ENCODE data around the gene ANKRD18A.

Gene ANKRD18A

DNA sequence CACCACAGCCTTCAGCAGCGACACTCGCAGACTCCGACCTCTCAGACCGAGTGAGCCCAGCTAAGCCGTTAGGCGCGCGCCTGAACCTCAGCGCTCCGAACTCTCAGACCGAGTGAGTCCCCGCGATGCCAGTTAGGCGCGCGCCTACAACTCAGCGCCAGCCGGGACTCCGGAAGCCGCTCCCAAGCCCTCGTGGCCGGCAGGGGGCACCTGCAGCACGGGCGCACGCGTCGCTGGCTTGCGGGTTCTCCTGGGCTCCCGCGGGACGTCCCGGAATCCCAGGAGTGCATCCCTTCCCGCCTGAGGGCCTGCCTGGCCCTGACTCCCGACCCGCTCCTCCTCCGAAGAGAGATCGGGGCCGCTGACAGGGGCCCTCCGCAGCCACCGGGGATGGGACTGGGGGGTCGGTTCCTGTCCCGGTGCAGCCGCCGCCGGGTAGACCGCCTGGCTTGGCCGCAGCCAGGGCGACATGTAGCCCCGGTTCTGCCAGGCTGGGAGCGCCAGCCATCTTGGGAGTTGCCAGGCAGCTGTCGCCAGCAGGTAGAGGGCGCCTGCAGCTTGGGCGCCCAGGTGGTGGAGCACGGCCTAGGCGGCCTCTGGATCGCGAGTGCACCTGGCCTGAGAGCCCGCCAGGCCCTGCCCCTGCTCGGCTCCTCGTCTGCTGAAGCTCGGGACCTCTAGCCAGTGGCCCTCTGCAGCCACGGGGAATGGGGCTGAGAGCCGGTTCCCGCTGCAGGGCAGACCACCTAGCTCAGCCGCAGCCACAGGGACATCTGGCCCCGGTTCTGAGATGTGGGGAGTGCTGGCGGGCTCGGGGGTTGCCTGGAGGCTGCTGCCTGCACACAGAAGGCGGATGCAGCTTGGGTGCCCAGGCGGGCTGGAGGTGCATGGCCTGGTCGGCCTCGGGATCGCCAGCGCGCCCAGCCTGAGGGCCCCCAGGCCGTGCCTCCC, at the start of gene ANKRD18A:
TSS of gene ANKRD18A (minus strand) at position 114 of the 951 bp plus-strand sequence. CDS start 311 bp downstream, outside the sequence.
- DNase-seq (ENCODE audit: low read depth in 2 of 2): peak in 1 of 2 donors; percentile 41

DNA sequence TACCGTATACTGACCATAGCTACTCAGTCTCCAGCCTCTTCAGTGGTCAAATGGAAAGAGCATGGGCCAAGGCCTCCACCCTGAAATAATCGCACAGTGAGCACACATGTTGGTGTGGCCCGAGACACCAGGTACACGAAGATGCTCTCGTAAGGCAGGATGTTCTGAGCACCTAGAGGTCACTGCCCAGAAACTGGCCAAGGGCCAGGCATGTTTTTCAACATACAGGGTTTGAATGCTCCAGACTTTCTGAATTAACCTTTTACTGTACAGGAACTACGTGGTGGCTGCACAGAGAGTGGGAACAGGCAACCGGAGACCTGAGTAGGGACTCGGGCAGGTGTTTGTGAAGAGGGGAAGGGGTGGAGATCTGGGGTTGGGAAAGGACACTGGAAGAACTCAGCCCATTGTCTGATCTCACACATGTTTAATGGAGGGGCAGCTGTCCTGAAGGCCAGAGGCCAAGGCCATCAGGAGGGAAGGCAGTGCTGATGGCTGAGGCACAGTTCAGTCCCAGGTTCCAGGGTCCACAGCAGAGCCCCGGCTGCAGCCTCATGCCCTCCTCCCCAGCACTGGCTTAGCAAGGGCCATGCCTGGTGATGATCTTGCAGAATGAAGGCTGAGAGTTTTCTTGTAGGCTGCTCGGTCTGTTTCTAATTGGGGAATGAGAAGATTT, 48.5 kb upstream of the ANKRD18A start:
- DNase-seq (ENCODE audit: low read depth in 2 of 2): no peak

DNA sequence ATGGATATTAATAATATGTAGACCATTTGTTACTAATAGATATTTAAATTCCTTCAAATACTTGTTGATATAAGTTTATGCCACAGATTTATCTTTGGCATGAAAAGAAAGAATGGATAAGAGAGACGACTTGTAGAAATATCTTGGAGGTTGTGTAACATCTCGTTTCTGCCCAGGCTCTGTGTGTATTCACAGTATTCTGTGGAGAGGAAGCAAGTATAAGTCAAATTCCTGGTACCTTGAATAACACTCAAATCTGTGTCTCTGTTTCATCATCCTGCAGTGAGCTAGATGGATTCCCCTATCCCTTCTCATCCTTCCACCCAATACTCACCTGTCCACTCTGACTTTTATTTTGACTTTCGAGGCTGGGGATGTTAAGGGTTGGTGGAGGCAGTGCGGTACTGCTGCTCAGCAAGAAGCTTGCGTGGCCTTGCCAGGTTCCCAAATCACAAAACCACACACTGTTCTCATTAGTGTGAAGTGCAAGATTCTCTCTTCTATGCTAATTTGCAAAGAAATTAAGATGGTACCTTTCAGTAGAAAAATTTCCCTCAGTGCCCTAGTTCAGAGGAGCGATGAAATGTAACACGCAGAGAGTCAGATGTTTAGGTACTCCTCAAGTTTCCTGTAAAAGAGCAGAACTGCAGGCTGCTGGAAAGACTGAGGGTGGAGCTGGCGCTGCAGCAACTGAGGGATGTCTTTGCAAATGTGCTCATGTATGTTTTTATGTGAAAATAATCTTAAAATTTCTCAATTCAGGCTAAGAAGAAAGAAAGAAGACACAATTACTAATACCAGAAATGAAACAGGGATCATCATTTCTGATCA, 42.6 kb upstream of the ANKRD18A start:
- DNase-seq (ENCODE audit: low read depth in 2 of 2): no peak

DNA sequence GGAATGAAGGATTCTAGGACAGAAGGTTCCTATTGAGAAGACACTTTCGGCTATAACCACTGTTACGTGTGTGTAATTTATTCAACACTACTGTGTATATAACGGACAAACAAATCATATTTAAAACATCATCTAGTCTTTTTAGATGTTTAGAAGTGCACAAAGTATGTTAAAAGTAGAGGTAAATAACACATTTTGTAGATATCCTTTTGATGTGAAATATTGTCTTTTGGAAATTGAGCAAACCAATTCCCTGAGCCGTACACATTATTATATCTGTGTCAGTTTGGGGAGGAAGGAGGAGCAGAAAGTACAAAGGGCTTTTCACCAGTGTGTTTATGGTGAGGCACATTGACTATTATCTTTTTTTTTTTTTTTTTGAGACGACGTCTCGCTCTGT, 39.1 kb upstream of the ANKRD18A start:
- DNase-seq (ENCODE audit: low read depth in 2 of 2): no peak

DNA sequence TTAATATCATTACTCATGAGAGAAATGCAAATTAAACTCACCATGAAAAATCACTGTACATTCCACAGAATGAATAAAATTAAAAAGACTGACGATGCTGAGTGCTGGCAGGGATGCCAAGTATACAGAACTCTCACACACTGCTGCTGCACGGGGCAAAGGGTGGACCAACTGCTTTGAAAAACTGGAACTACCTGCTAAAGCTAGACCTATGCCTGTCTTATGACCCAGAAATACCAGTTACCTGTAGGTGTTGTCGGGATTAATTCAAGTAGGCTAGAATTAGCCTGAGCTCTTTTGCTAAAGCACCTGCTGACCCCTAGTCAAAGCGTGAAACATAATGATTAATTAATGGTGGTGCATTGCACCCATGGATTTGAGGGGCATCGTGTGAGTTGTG, 36.5 kb upstream of the ANKRD18A start:
- DNase-seq (ENCODE audit: low read depth in 2 of 2): no peak

DNA sequence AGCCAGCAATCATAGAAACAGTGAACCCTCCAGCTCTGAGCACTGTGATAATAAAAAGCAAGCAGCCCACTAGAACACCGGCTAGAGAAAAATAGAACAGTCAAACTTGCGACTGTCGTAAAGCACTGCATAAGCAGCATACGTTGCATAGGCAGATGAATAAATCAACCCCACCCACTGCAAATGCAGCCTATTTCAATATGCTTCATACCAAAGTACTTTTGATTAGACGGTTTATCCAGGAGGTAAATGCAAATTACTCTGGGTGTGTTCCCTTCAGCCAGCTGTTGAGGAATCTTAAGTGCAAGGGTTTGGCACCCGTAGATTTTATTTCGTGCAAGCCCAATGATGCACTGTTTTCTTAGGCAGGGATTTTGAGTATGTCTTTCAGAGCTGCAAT, 32.1 kb upstream of the ANKRD18A start:
- no peak for DNase-seq (ENCODE audit: low read depth in 2 of 2)

DNA sequence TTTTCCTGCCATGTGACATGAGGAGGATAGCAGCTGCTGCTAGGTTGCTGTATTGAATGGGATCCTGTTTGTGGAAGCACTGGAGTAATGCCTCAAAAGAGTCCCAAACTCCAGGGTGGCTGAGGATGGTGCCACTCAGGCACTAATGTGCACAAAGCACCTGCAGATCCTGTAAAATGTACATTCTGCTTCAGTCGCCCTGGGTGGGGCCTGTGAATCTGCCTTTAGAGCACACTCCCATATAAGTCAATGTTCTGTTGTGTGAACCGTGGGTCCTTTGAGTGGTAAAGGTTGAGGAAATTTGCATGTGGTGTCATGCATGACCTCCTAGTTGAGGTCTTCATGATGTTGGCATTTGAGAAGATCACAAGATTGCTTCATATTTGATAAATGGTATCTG, 31.6 kb upstream of the ANKRD18A start:
- DNase-seq (ENCODE audit: low read depth in 2 of 2): no peak

DNA sequence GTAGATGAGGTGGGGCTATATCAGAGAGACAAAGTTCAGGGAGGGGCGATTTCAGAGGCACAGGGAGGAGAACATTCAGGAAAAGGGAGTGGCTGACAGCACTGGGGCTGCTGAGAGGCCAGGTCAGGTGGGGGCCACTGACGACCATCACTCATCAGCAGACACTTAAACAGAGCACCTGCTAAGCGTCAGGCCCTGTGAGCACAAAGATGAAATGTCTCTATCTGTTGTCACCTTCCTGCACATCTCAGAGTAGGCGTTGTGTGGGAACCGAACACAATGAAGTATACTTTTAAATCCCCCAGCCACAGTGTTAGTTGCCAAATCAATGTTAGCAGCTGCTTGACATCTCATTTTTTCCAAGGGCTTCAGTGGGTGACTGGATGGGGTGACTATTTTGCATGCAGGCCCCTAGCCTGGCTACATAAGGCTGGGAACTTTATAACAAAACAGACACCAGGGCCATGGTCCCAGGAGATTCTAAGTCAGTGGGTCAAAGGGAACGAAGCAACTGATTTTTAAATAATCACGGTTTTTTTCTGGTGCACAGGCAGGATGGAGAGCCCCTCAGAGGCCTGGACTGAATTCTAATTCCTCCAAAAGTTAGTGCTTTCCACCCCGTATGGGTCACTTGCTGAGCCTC, 31.1 kb upstream of the ANKRD18A start:
- no peak for DNase-seq (ENCODE audit: low read depth in 2 of 2)

DNA sequence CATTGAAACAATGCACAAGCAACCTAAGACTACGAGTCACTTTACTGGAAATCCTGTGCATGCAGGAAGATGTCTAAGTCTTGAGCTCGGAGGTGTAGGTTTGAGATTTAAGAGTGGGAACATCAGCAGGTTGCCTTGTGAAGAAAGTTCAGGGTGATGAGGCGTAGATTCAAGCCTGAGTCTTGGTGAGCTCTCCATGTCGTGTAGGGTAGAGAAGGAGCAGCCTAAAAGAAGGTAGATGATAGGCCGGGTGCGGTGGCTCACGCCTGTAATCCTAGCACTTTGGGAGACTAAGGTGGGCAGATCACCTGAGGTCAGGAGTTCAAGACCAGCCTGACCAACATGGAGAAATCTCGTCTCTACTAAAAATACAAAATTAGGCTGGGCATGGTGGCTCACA, 30.2 kb upstream of the ANKRD18A start:
- DNase-seq (ENCODE audit: low read depth in 2 of 2): no peak

DNA sequence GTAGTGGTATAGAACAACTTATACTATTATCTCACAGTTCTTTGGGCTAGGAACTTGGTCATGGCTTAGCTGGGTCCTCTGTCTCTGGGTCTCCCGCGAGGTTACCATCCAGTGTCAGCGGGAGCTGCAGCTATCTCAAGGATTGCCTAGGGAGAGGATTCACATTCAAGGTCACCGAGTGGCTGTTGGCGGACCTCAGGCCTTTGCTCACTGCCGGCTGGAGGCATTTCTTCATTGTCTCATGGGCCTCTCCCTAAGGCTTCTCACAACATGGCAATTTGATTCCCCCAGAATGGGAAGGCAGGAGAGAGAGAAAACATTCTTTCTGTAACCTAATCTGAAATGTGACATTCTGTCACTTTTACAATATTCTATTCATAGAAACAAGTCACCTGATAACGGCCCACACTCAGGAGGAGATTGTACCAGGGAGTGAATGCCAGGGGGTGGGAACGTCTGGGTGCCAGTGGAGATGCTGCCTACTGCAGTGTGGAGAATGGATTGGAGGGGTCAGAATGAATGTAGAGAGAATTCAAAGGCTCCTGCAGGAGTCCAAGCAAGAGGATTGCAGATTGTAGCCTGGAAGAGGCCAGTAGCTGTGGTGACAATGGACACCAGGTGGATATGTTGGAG, 29.5 kb upstream of the ANKRD18A start:
- no peak for DNase-seq (ENCODE audit: low read depth in 2 of 2)

DNA sequence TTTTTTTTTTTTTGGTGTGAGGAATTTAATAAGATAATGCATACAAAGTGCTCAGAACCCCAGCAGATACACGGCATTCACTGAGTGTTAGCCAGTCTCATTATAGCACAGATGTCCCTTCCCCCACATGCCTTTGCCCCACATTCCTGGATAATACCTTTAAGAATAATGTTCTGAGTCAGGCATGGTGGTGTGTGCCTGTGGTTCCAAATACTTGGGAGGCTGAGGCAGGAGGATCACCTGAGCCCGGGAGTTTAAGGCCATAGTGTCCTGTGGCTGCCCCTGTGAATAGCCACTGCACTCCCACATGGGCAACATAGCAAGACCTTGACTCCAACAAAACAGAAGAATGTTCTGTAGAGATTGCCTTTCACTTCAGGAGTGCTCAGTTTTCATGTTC, 24.2 kb upstream of the ANKRD18A start:
- no peak for DNase-seq (ENCODE audit: low read depth in 2 of 2)

DNA sequence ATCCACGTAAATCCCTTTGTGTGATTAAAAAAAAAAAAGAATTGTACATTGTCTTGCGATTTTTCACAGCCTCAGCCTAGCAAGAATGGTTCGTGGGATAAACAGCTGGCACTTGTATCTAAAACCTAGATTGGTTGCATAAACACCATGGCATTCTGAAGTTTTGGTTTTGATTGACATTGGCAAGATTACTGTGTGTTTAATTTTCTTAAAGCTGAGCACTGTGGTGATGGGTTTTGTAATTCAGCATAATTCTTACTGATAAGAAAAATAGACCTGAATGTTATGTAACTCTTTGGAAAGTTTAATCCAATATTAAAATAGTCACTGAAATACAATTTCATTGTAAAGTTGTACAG, 23.4 kb upstream of the ANKRD18A start:
- DNase-seq (ENCODE audit: low read depth in 2 of 2): no peak

DNA sequence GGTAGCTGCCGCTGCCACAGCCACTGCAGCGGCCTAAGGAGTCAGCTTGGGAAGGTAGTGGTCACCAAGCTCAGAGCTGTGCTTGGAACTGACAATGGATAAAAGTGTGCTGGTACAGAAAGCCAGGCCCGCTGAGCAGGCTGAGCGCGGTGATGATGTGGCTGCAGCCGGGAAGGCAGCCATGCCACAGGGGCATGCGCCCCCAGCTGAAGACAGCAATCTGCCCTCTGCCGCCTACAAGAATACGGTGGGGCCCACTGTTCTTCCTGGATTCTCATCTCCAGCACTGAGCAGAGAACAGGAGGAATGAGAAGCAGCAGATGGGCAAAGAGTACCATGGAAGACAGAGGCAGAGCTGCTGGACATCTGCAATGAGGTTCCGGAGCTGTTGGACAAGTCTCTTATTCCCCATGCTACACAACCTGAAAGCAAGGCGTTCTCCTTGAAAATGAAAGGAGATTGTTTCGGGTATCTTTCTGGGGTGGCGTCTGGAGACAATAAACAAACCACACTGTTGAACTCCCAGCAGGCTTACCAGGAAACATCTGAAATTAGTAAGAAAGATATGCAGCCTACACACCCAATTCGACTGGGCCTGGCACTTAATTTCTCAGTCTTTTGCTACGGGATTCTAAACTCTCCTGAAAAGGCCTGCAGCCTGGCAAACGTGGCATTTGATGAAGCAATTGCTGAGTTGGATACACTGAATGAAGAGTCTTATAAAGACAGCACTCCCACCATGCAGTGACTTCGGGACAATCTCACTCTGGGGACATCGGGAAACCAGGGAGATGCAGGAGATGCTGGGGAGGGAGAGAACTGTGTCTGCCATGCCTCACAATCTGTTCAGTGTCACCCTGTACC, 22.8 kb upstream of the ANKRD18A start:
- no peak for DNase-seq (ENCODE audit: low read depth in 2 of 2)

DNA sequence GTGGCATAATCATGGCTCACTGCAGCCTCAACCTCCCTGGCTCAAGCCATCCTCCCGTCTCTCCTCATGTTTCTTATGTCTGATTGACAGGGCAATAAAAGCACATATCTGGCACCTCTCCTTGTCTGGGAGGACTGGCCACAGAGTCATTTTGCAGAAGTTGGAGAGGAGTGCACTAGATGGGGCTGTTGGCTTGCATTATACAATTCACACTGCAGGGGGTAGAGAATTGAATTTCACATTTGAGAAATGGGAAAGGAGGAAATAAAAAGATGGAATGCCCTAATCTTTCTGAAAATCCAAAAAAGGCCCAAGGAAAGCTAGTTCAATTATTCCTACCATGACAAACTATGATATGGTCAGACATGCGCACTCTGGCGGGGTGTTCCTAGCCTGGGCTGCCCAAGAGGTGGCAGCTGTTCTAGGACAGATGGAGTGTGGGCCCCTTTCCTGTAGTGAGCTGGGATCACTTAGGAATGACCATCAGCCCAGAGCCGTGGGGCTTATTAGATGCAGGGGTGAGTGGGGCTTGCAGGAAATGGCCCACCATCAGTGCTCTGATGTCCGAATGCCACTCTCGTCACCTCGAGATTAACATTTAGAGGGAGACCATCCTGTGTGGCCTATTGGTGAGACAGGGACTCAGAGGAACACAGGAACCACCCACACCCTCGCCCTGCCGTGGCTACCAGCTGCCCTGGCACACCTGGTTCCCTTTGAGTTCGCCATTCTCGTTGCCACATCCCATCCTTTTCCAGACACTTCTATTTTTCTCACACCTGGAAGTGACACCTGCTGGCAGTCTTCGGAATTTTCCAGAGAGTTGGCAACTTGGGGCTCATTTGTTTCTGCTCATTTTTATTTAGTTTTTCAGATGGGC, 21.8 kb upstream of the ANKRD18A start:
- DNase-seq (ENCODE audit: low read depth in 2 of 2): no peak

DNA sequence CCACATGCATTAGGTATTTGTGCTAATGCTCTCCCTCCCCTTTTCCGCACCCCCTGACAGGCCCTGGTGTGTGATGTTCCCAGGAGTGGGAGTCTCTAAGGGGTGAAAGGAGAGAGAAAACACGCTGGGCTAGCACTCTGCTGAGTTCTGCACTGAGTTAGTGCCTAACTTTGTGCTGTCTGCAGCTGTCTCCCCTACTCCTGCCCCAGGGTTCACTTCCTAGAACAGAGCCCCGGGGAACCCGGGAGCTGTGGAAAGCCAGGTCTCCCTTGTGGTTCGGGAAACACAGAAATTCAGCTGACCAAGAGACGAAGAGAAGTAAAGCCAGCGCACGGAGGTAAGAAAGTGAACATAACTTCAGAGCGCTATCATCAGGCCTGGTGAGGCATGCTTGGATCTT, 20.7 kb upstream of the ANKRD18A start:
- DNase-seq (ENCODE audit: low read depth in 2 of 2): no peak

DNA sequence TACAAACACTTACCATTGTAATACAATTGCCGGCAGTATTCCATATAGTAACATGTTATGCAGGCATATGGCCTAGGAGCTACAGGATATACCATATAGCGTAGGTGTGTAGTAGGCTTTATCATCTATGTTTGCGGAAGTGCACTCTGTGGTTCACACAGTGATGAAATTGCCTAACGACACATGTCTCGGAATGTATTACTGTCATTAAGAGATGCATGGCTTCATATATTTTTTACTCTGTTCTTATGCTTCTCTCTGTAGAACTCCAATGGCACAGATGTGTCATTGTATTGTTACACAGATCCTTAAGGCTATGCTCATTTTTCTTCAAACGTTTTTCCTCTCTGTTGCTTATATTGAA, 19.2 kb upstream of the ANKRD18A start:
- DNase-seq (ENCODE audit: low read depth in 2 of 2): no peak

DNA sequence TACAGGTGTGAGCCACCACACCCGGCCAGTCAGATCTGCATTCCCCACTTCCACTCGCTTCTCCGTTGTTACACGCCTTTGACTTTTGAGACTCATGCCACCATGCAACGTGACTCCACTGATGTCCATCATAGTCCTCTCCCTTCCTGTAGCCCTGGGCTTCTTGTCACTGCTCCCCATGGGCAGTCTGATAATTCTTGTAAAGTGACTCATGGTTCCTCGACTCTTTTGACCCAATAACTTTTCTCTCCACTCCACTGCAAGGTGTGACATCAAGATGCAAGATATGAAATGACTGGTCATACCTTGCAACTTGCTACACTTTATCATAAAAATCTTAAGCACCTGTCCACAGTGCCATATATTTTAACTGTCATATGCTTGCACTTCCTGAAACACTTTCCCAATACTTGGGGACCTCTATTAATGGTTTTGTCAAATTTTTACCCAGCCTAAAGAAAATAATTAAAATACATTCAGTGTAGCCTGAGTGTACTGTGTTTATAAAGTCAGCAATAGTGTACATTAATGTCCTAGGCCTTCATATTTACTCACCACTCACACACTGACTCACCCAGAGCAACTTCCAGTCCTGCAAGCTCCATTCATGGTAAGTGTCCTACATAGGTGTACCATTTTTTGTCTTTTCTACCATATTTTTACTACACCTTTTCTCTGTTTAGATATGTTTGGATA, 18.6 kb upstream of the ANKRD18A start:
- DNase-seq (ENCODE audit: low read depth in 2 of 2): no peak

DNA sequence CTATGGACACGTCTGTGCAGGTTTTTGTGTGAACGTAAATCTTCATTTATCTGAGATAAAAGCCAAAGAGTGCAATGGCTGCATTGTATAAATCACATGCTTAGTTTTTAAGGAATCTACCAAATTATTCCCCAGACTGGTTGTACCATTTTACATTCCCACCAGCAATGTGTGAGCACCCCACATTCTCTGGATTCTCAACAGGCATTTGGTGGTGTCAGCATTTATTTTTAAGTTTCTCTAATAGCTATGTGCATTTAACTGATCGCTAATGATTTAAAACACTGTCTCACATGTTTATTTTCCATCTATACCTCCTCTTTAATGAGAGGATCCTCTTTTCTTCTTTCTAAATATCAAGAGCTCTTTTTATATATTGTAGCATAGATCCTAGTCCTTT, 13.9 kb upstream of the ANKRD18A start:
- DNase-seq (ENCODE audit: low read depth in 2 of 2): no peak

DNA sequence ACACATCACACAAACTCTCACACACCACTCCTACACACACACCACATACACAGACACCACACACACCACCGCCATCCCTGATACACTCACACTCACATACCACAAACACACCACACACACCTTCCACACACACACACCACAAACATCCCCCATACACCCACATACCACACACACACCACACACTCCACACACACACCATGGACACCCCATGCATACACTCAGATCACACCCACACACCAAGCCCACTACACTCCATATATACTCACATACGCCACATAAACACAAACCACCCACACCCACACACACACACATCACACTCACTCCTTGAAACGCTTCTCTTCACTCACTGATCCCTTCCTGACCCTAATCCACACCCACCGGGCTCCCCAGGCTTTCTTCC, 9.1 kb upstream of the ANKRD18A start:
- no peak for DNase-seq (ENCODE audit: low read depth in 2 of 2)

Measured in stimulated activated CD4-positive, alpha-beta T cell treated with anti-CD3 and anti-CD28 coated beads, Interleukin-1b, Interleukin-23, amount 100 ng/mL, for 1 hour (primary cell).